Daoy (cell line): ENCODE data around the gene GP5. TPM values are rescaled to one million over a fixed set of nuclear protein-coding genes. Genes with fewer than 3 reads are reported as not detected.
A peak's percentile ranks its signal among the peaks of the same experiment; 100 is the strongest.

Experiments
- DNase-seq: peaks from one replicate; pipeline ENCODE4 v3.0.0-alpha.2; 2015; ENCODE audit warnings: low read depth
- total RNA-seq: library from RNA; depleted of rRNA; stranded (reverse); fragments of >200 nt; shearing (Covaris generic); gene quantifications from 2 replicates; pipeline ENCODE4 v1.2.3, GENCODE V29; 2014

Gene GP5
- total RNA-seq, 1 experiment from 2014 or later = not detected

DNA sequence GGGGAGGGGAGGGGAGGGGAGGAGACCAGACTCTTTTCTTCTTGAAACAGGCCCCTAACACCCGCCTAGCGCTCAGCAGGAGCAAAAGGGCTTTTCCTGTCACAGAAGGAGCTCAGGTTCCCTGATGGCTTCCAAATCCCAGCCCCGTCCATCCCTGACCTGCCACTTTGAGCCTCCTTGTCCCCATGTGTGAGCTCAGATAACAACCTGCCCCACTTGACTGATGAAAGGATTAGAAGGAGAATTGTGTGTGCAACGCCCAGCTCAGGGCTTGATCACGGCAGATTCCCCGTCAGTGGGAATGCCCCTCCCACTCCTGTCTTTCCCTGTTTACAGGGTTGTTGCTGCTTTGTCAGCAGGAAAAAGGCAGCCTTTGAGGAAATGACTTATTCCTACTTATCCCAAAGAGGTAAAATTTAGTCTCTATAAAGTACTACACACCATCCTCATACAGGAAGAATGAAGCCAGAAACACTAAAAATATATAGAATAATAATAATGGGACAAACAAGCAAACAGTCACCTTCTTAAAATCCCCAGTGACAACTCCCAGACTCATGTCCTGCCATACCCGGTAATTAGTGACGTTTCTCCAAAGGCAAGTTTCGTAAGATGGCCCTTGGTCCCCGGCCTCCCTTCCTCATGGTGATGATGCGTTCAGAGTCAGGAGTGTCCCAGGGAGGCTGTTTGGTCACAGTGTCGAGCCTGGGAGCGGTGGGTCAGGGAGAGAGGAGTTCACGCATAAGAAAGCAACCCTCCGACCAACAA is 23.4 kb downstream of the GP5 start:
- DNase-seq = no peak

DNA sequence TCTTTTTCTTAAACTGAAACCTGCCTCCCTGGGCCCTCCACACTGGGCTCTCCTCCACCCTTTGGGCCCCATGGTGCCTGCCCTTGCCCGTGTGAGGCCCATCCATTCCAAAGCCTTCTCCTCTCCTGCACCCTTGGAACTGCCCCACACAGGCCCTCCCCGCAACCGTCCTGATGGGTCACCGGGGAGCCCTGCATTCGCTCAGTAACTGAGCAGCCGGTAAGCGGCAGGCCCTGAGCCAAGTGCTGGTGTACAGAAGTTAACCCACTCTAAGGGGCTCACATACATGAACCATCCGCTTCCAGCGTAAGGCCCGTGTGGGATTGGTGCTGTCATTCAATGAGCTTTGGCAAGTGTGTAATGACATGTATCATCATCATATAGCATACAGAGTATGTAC is 24.1 kb downstream of the GP5 start:
- DNase-seq = no peak

DNA sequence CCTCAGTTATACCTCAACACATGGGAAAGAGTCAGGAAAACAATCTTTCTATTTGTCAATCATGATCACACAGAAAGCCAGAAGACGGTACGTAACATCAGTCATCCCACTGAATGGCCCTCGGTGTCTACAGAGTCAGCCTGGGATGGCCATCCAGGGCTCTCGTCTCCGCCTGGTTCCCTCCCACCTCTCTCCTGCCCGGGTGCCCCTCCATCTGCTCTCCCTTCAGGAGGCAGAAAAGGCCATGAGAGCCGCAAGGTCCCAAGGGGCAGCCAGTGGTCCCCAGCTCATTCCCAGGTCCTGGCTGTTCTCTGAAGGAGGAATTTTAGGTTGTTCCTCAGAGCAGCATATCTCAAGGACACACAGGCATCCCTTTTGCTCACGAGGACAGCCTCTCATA is 25.2 kb downstream of the GP5 start:
- DNase-seq = no peak

DNA sequence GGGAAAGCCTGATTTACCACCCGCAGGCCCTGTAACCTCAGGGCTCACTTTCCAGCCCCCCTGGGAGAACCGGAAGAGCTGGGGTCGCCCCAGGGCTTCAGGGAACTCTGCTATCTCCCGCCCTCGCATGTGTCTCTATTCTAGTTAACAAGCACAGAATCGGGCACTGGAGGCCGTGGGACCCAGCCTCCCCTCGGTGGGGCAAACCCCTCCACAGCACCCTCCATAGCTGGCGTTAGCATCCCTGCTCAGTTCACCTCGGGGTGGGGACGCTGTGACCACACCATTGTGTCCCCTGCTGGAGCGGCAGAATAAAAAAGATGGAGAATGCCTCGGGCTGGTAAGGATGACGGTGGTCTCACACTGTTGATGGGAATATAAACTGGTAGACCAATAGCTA is 26.0 kb downstream of the GP5 start:
- DNase-seq = no peak

DNA sequence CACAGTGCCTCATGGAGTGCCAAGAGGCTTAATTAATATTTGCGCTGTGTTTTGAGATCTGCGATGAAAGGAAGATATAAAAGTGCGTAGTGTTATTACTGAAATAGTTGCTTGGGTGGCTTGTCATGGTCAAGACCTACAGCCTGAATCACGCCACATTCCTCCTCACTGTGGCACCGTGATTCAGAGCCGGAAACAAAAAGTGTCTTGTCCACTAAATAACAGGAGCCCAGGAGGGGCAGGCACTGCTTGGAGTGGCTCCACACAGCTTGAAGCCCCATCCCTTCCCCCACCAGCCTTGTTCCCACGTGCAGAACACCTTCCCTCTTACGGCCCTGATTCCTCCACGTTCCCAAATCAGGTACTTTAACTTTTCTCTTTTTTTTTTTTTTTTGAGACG is 28.3 kb downstream of the GP5 start:
- DNase-seq = no peak

DNA sequence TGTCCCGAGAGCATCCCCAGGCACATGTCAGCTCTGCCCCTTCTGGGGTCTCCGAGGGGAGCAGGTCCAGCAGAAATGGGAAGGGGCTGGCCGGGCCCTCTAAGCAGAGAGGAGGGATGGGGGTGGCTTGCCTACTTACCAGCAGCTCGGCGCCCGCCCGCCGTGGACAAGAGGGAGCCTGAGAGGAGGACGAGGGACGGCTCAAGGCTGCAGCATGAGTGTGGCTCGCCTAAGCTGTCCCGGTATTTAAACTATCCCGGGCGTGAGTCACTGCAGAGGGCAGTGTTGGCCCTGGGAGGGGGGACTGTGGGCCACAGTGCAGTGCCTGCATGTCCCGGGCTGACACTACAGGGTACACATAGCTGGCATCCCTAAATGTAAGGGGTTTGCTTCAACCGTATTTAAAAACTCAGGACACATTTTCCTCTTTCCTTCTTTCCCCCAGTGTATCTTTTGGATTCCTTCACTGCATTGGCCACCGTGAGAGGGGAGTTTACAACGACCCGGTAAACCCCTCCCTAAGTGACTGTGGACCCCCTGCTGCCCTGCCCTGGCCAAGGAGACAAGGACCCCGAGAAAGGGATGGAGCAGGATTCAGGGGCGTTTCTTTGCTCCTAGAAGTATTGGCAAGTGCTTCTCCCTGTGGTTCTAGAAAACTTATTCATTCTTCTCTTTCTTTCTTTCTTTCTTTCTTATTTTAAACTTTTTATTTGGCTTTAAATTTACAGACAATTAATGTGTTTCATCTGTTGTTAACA is 29.4 kb downstream of the GP5 start, which contains the start of gene LRRC15:
TSS of gene LRRC15 (minus strand) at position 222 of the 758 bp plus-strand sequence. CDS start 8,700 bp downstream, outside the sequence.
- DNase-seq = peak; percentile 77

DNA sequence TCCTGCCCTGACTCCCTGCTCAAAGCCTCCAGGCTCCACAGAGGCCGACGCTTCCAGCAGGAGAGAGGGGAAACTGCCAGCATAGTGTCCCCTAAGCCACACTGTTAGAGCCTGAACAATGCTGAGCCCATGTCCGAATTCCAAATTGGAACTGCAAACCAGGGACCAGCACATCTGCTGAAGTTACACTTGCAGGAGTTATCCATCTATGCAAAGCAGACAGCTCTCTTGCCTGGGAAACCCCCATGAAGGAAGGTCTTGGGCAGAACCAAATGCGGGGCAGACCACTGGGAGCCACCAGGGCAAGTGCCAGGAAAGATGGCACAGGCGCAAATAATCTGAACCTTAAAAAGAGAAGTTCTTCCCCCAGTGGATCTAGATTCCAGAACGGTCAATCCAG is 30.1 kb downstream of the GP5 start:
- no peak for DNase-seq

DNA sequence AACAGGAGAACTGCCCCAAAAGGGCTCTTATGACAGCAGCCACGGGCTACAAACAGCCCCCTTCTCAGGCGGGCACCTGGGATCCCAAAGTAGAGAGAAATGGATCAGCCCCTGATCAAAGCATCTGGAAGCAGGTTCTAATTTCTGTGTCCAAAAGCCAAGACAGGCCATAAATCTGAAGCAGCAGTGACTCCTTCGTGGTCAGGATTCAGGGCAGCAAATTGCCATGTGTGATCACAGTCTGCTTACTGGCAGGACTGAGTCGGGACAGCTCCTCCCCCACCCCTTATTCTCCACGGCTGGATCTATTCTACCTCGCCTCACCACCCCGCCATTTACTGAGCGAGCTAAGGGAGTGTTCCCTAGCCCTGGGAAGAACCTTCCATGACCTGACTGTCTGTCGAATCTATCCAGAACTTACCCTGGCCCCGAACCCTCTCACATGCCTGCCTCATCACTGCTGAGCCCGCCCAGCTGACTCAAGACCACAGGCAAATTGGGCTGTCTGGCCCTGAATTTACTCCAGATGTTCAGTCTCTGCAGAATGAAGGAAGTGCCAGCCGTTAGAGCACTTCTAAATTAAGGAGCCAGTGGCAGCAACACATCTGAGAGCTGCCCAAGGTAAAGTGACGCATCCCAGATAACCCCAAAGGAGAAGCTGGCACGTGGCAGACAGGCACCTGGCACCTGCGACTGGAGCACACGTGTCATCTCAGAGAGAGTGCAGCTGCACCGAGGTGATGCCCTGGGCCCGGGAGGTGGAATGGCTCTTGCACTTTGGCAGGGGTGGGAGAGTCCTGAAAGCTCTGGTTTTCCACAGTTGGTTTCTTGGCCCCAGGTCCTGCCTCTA is 30.8 kb downstream of the GP5 start:
- peak; percentile 74 for DNase-seq

DNA sequence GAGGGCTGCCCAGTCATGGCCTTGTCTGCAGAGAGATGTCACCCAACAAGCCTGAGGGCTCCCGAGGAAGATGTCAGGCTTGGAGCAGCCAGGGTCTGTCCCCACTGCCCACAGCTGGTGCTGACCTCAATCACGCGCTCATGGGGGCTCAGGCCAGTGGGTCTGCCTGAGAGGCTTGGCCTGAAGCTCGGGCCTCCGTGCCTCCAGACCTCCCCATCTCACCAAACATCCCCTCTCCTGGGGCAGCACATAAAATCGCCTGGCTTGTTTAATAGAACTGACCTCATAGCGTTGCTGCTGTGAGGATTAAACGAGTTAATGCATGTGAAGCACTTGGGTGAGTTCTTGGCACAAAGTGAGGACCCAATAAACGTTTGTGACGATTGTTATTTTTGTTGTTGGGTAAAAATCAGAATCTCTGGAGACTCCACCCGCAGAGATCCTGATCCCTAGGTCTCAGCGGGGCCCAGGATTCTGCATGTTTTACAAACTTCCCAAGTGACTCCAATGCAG is 33.0 kb downstream of the GP5 start:
- DNase-seq = no peak

DNA sequence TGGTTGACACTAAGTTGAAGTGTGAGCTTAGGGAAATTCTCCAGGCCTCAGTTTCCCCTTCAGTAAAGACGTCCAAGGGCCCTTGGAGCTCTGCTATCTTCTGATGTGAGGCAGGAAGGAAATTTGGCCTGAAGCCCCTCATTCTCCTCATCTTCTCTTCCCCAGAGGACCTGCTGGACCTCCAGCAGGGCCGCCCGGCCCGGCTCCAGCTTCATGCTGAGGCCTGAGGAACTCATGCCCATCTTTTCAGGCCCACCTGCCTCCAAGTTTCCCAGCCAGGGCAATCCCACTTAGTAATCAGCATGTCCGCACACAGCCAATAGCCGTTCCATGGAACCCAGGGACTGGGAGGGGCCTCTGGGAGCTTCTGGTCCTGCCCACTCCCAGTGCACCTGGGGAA is 33.5 kb downstream of the GP5 start:
- DNase-seq = no peak

DNA sequence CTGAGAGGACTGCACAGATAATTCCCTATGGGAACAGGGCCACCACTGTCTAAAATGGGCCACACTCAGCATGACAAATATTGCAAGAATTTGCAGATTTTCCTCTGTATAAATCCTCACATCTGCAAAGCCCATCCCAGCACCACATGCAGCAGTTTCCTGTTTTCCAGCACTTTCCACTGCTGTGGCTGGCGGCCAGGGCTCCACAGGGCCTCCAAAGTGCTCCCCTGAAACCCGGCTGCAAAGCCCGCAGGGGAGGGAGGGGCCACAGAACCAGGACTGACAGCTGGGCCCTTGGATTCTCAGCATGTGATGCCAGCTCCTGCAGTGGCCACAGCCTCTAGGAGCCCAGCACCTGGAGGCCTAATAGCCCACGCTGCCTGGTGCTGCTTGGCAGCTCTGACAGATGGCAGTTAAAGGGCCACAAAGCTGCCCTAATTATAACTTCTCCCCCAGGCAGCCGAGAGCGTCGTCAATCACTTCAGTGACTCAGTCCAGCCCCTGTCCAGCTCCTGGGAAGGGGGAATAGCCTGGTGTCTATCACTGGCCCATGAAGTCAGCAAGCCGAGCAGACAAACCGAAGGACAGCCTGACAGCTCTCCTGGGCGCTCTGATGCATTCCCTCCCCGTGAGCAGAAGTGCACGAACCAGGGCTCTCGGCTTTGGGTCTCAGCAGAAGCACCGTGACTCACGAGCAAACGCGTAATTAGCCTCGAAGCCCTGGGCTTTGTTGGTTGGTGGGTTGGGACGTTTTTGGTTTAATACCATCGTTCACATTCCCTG is 34.2 kb downstream of the GP5 start:
- DNase-seq = peak; percentile 80

DNA sequence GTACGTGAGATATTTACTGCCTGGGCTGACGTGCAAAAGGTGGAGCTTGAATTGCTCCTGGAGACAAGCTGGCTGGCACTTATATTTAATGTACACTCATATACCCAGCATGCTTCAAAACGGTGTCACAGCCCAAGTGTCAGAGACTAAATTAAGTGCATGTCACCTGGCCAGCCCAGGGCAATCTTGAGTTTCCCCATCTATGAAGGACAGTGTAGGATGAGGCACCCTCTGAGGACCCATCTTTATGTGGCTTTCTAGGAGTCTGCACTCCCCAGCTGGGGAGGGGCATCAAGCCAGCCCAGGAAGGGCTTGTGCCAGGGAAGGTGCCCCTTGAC is 34.8 kb downstream of the GP5 start:
- DNase-seq = no peak

DNA sequence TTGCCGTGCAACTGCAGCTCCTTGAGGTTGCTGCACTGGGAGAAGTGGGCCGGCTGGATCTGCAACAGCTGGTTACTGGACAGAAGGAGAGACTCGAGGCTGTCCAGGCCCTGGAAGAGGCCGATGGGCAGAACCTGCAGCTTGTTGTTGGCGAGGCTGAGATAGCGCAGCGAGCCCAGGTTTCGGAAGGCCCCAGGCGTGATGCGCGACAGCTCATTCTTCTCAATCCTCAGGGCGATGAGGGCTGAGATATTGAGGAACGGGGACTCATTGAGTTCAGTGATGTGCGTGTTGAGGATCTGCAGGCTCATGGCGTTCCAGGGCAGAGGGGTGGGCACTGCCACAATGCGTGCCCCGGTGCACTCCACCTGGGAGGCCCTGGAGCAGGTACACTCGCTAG is 38.5 kb downstream of the GP5 start:
- no peak for DNase-seq

DNA sequence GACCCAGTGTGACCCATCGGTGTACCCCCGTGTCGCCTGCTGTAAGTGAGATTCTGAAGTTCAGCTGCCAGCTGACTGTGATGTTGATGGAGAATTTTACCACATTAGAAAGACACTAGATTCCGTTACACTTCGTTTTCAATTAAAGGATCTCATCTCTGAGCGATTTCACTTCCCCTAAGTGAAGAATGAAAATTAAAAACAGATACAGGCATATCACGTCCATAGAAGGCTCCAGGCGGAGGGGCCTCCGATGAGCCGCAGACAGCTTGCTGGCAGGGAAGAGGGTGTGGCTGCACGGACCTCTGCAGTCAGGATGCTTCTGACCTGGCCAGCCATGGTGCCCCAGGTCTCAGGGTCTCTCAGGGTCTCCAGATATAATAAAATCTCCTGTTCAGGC is 41.4 kb downstream of the GP5 start:
- DNase-seq = no peak

DNA sequence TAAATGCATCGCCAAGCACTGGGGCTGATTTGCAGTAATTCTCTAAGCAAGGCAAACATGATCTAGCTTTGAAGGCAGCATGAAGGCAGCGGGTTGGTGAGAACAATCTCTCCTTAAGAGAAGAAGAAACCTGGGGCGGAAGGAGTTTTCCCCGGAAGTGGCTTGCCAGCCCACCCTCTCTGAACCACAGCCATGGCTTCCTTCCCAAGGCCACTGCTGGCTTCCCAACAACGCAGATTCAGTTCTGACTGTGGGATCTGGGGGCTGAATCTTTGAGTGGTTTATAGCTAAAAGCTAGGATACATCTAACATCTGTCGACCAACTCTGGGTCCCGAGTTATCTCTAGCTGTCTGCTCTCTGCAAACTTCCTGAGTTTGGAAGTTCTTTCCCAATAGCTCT is 43.7 kb downstream of the GP5 start:
- no peak for DNase-seq

DNA sequence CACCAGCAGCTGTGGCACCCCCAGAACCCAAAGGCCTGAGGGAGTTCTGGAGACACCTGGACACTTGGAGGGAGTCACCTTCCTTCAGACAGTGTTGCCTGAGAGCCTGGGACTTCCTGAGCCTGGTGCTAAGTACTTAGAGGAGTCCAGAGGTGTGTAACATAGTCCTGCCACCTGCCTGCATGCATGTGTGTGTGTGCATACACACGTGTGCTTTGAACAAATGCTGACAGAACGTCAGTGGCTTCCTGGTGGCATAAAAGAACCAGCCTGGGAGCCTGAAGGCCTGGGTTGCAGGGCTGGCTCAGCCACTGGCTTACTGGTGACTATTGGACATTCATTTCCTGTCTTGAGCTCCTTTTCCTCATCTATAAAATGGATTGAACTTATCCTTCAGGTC is 44.8 kb downstream of the GP5 start:
- DNase-seq = no peak

DNA sequence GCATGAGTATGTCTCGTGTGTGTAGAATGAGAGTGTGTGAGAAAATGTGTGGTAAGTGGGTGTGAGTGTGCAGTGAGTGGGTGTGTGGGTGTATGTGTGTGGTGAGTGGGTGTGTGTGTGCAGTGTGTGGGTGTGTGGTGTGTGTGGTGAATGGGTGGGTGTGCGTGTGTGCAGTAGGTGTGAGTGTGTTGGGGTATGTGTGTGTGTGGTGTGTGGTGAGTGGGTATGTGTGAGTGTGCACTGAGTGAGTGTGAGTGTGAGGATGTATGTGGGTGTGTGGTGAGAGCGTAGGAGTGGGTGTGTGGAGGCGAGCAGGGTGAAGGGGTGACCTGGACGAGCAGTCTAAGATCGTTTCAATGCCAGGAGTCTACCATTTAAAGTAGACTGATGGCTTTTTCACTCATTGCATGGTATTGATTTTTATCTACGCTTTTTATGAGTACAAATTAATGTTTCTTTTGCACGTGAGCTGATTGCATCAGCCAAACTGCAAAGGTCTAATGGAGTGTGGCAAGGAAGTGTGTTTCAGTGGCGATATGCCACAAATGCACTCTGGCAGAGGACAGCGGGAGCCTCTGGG is 46.3 kb downstream of the GP5 start:
- no peak for DNase-seq

DNA sequence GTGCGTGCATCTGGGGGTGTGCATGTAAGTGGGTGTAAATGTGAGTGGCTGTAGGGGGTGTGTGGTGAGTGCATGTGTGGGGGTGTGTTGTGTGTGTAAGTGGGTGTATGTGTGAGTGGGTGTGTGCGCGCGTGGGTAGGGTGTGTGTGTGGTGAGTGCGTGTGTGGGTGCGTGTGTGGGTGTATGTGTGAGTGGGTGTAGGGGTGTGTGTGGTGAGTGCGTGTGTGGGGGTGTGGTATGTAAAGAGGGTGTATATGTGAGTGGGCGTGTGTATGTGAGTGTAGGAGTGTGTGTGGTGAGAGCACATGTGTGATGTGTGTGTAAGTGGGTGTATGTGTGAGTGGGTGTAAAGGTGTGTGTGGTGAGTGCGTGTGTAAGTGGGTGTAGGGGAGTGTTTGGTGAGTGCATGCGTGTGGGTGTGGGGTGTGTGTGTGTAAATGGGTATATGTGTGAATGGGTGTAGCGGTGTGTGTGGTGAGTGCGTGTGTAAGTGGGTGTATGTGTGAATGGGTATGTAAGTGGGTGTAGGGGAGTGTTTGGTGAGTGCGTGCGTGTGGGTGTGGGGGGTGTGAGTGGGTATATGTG is 47.0 kb downstream of the GP5 start:
- no peak for DNase-seq

DNA sequence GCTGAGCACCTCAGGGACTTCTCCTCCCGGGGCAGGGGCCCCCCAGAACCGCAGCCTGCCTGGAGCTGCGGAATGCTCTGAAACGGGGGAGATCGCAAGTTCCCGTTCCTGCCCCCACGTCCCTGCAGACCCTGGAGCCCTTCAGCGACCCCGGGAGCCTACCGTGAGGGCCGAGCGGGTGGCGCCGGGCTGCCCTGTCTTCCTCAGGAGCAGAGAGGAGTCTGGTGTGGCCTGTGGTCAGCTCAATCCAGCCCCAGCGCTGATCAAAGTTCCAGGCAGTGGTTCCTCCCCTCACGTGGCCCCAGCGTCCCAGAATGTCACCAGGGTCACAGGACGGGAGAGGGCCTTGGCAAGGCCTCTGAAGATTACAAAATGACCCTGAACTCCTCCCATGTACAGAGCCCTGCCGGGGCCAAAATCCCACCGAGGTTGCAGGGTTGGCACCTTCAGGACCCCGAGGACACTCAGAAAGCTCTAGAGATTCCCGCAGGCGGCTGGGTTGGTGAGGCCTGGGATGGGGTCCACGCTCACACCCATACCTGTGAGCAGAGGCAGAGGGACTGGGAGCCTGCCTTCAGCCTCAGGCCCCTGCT is 47.9 kb downstream of the GP5 start, which contains the start of gene CPN2:
TSS of gene CPN2 (minus strand) at position 249 of the 593 bp plus-strand sequence. CDS start 8,626 bp downstream, outside the sequence.
- DNase-seq = no peak

DNA sequence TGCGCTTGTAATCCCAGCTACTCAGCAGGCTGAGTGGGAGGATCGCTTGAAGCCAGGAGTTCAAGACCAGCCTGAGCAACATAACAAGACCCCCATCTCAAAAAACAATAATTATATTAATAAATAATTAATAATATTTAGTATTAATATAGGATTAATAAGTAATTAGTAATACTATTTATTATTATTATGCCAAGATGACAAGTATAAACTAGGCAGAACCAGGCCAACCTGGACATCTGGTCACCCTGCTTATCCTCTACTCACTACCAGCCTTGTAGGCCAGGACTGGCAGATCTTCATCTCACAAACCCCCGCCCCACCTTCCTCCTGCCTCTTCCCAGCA is 48.4 kb downstream of the GP5 start:
- no peak for DNase-seq
